ENCODE measurements around the gene PEX7.
"Not testable (repeated sequence)": the region's sequence is repeated elsewhere in the genome, so short reads cannot be mapped to it uniquely, and the experiment has no call there.

Gene PEX7

GRCh38 chr6:136926383-136926782, 104.0 kb downstream of the PEX7 start:
- Histone ChIP-seq H3K4me3 (no peak overlapping the region), H3K27ac (no peak overlapping the region)

DNA sequence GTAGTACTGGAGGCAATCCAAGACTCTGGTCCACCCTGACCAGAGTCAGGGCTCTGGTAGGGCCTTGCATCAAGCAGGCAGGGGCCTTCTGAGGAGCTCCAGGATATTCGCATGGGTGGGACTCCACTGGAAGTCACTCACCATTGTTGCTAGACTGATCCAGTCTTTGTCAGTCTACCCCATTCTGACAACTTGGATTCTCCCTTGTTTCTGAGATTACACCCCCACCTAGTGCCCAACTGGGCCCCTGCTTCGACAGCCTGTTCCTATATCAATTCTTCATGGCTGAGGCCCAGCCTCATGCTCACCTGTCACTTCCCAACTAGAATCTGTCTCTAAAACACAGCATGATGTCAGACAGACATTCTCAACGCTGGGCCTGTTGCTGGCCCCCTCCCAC, 104.9 kb downstream of the PEX7 start:
- no peak overlapping the region for H3K4me3 ChIP-seq
- H3K27ac ChIP-seq: no peak overlapping the region

- Histone ChIP-seq H3K4me3 (no peak overlapping the region), H3K27ac (no peak overlapping the region)
Measured at GRCh38 chr6:136930528-136930927, 108.1 kb downstream of the PEX7 start.

GRCh38 chr6:136932599-136932998, 110.2 kb downstream of the PEX7 start:
- no peak overlapping the region for H3K27ac ChIP-seq
- no peak overlapping the region for H3K4me3 ChIP-seq

DNA sequence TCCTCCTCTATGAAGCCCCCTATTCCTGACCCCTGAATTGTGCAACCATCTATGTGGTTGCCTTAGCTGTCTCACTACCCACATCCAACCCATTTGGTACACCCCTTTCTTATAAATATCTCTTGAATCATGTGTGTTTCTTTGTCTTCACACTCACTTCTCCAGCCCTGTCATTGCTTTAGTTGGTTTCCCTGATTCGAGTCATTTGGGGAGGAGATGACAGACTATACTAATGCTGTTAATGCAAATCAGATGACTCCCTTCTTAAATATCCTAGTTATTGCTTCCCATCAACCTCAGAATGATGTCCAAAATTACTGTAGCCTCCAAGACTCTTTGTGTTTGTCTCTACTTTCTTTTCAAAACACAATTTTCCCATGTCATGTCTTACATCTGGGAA, 122.7 kb downstream of the PEX7 start:
- Histone ChIP-seq H3K27ac (no peak overlapping the region), H3K4me3 (no peak overlapping the region)

- Histone ChIP-seq H3K27ac (peak overlapping the region in 1 of 21 experiments; percentile 6), H3K4me3 (no peak overlapping the region)
Measured at GRCh38 chr6:136945711-136946121, 123.3 kb downstream of the PEX7 start.

DNA sequence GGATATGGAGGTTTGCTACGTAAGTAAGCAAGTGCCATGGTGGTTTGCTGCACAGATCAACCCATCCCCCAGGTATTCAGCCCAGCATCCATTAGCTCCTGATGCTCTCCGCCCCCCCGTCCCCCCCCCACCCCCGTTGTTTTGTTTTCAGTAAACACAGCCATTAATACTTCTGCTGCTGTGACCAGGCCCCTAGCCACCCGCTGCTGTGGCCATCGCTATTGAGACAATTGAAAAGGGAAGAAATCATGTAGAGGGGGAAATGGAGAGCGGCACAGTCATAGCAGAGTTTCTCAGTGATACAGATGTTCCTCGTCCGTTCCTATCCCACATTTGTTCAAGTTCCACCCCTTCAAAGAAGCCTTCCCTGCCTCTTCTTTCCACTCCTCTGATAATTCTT, 124.6 kb downstream of the PEX7 start:
- no peak overlapping the region for H3K27ac ChIP-seq
- H3K4me3 ChIP-seq: no peak overlapping the region

DNA sequence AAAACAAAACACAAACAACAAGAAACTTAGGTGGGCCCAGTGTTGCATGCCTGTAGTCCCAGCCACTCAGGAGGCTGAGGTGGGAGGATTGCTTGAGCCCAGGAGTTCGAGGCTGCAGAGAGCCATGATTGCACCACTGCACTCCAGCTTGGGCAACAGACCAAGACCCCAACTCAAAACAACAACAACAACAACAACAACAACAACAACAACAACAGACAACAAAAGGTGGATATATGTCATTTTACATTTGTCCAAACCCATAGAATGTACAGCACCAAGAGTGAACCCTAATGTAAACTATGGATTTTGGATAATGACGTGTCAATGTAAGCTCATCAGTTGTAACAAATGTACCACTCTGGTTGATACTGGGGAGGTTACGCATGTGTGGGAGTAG, 127.6 kb downstream of the PEX7 start:
- H3K4me3 ChIP-seq, H3K27ac ChIP-seq: not testable (repeated sequence)

GRCh38 chr6:136950436-136951126, 128.2 kb downstream of the PEX7 start:
- no peak overlapping the region for H3K4me3 ChIP-seq
- no peak overlapping the region for H3K27ac ChIP-seq

DNA sequence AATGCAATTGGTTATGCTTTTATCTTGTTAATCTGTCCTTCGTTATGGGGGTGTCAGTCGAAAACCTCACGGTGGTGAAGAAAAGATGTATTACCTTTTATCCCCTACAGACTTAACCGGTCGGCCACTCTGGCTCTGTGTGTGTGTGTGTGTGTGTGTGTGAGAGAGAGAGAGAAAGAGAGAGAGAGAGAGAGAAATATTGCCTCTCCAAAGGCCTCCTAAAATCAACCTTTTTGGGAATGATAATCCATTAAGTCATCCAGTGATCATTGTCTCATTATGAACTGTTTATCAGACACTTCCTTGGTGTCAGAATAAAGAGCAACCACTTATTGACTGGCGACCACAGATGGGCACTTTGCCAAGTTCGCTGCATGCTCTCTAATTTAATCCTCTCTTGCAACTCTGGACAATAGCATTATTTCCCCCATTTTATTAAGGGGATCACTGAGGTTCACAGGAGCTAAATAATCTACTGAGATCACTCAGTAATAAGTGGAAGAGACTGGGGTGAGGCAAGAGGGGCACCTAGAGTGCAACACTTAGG, 130.4 kb downstream of the PEX7 start:
- Histone ChIP-seq H3K4me3 (no peak overlapping the region), H3K27ac (no peak overlapping the region)

DNA sequence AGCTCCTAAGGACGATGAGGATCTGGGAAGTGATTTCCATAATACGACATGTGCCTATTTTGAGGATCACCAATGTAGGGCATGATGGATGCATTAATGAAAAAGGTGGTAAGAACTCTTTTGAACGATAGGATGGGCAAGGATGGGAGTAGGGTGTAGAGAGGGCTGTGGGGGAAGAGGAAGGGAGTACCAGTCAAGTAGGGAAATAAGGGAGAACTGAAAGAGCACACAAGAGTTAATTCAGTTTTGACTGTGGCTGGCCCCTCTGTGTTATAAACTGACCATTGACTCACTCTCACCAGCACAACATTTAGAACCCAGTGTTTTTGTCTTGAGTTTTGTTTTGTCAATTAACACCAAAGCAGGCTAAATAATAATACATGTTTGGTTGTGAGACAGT, 132.7 kb downstream of the PEX7 start:
- no peak overlapping the region for H3K4me3 ChIP-seq
- H3K27ac ChIP-seq: no peak overlapping the region

- Histone ChIP-seq H3K27ac (no peak overlapping the region), H3K4me3 (no peak overlapping the region)
Measured at GRCh38 chr6:136956590-136957544, 134.5 kb downstream of the PEX7 start.

DNA sequence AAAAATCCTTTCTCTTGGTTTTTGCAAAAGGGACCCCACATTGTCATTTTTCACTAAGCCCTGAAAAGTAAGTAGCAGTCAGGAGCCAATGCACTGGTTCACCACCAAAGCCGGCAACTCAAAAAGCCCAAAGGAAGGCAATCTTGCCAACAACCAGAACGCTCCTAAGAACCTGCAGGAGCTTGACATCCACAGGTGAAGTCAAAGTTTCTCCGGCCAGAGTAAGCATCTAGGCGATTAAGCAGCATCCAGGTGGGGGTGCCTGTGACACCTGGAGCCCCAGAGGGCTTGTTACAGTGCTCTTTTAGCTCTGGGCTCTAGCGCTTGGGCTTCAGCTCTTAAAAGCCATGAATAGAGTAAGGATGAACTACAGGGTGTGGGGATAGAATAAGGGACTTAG, 135.8 kb downstream of the PEX7 start:
- H3K4me3 ChIP-seq: no peak overlapping the region
- no peak overlapping the region for H3K27ac ChIP-seq

- H3K27ac ChIP-seq: no peak overlapping the region
- H3K4me3 ChIP-seq: no peak overlapping the region
Measured at GRCh38 chr6:136959471-136959891, 137.1 kb downstream of the PEX7 start.

DNA sequence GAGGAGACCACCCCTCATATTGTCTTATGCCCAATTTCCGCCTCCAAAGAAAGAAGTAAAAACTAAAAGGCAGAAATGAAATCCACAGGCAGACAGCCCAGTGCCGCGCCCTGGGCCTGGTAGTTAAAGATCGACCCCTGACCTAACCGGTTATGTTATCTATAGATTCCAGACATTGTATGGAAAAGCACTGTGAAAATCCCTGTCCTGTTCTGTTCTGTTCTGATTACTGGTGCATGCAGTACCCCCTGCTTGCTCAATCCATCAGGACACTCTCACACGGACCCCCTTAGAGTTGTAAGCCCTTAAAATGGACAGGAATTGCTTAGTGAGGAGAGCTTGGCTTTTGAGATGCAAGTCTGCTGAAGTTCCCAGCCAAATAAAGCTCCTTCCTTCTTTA, 137.5 kb downstream of the PEX7 start:
- H3K27ac ChIP-seq, H3K4me3 ChIP-seq: not testable (repeated sequence)

DNA sequence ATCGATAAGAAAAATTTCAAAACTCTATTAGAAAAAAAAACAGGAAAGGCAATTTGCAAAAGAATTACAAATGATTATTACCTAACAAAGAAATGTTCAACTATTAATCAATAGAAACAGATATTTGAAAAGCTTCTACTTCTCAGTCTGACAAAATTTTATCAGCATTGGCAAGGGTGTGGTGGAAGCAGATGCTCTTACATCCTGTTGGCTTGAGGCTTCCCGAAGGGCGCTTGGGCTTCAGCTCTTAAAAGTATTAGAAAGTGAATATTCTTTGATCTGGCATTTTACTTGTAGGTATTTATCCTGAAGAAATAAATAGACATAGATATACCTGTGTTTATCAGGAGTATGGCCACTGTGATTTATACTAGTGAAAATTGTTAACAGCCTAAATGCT, 138.4 kb downstream of the PEX7 start:
- H3K27ac ChIP-seq: no peak overlapping the region
- no peak overlapping the region for H3K4me3 ChIP-seq

DNA sequence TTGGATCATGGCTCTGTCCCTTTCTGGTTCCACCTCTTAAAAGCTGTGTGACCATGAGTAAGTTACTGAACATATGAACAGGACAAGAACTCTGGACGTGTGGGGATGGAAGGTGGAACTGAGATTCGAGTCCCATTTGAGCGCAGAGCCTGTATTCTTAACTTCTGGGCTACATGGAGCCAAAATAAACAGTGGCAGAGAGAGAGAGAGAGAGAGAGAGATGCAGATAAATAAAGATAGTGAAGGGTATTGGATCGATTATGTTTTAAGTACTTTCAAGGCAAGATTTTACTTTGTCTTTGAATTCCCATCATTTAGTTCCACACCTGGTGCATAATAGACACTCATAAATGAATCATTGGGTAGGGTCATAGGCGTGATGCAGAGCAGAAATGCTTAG, 139.5 kb downstream of the PEX7 start:
- Histone ChIP-seq H3K27ac (no peak overlapping the region), H3K4me3 (no peak overlapping the region)

DNA sequence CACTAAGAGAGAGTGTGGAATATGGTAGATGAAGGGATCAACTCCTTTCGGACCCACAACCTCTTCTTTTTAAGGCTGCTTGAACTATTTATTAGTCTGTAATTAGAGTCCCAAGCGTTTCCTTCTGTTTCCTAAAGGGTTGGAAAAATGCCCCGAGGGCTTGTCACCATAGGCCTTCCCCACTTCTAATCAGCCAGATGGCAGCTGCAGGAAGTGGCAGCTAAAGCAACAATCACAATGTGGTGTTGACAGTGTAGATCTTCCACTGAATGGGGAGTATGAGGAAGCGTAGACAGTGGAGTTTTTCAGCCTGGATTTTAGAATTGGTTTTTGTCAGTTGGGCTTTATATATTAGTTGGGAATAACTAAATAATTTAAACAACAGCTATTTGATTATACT, 140.3 kb downstream of the PEX7 start:
- Histone ChIP-seq H3K27ac (no peak overlapping the region), H3K4me3 (no peak overlapping the region)

- Histone ChIP-seq H3K4me3 (no peak overlapping the region), H3K27ac (no peak overlapping the region)
Measured at GRCh38 chr6:136963259-136963658, 140.9 kb downstream of the PEX7 start.

Data from skin epidermis (tissue), 12 donors.